Activated B cell treated with CpG ODN at 0.5 μM for 24 hours (primary cell): ENCODE data around the gene IL31RA. TPM values are rescaled to one million over a fixed set of nuclear protein-coding genes. Genes with fewer than 3 reads are reported as not detected.

Experiments used
- ATAC-seq: fragments of 200-7000 bp; cut with Tn5 transposase; one replicate; pipeline ENCODE4 v1.10.0; 2021; ENCODE audit warnings: low read depth, mild to moderate bottlenecking, moderate library complexity
- CTCF ChIA-PET: fragments of 350-600 bp; sonication (Branson Sonifier 250); formaldehyde crosslinking; loops from one replicate; lab custom pipeline; 2021; ENCODE audit warnings: antibody characterized with exemption; lab: Charles Lee
- POLR2A ChIA-PET: fragments of 350-600 bp; sonication (Branson Sonifier 250); formaldehyde crosslinking; loops from one replicate; lab custom pipeline; 2021; ENCODE audit warnings: antibody characterized with exemption; lab: Charles Lee
- DNase-seq: peaks from one replicate; pipeline ENCODE4 v3.0.0; 2022
- H3K27ac Mint-ChIP-seq: one replicate; pipeline ENCODE4 v1.8.0; 2020; ENCODE audit warnings: mixed read lengths
- H3K27me3 Mint-ChIP-seq: one replicate; pipeline ENCODE4 v1.8.0; 2021; ENCODE audit warnings: mixed read lengths
- H3K36me3 Mint-ChIP-seq: one replicate; pipeline ENCODE4 v1.8.0; 2021; ENCODE audit warnings: low read depth, mixed read lengths
- H3K4me1 Mint-ChIP-seq: one replicate; pipeline ENCODE4 v1.8.0; 2021; ENCODE audit warnings: mixed read lengths
- H3K4me3 Mint-ChIP-seq: one replicate; pipeline ENCODE4 v1.8.0; 2020; ENCODE audit warnings: mild to moderate bottlenecking, mixed read lengths
- H3K9me3 Mint-ChIP-seq: one replicate; pipeline ENCODE4 v1.8.0; 2020; ENCODE audit warnings: mixed read lengths
- CTCF ChIP-seq: fragments of 200-600 bp; IDR thresholded peaks from one replicate; pipeline ENCODE4 v1.8.0; 2022; ENCODE audit warnings: antibody characterized with exemption, mild to moderate bottlenecking
- intact Hi-C: fragments of 100-400 bp; cut with micrococcal nuclease; formaldehyde crosslinking; loops from one replicate; pipeline ENCODE4 v1.15.1; 2024
- total RNA-seq: library from RNA; stranded (reverse); gene quantifications from 2 replicates; pipeline ENCODE4 v1.2.3, GENCODE V29; 2022

The IL31RA gene
- total RNA-seq, 1 donor from 2014 or later, result not detected

- no peak overlapping the region for H3K4me3 Mint-ChIP-seq
- no peaks in the 10 kb centered on the region for H3K9me3 Mint-ChIP-seq
- TF ChIP-seq CTCF, result no peak
- ChIA-PET CTCF (no interaction called here), POLR2A (no interaction called here)
- intact Hi-C loops, result no loop called here
- H3K36me3 Mint-ChIP-seq, result no peaks in the 10 kb centered on the region
- H3K27ac Mint-ChIP-seq, result no peak overlapping the region
- H3K4me1 Mint-ChIP-seq, result no peaks in the 10 kb centered on the region
- no peaks in the 10 kb centered on the region for H3K27me3 Mint-ChIP-seq
- no peak for DNase-seq
- ATAC-seq, result no peak
These were observed 15.3 kb downstream of the IL31RA start for GRCh38 chr5:55866485-55866884.

GRCh38 chr5:55866934-55867333 is 15.8 kb downstream of the IL31RA start:
- DNase-seq (no peak), ATAC-seq (no peak)
- CTCF ChIA-PET, result no interaction called here
- H3K36me3 Mint-ChIP-seq, result no peaks in the 10 kb centered on the region
- no peak overlapping the region for H3K27ac Mint-ChIP-seq
- intact Hi-C loops, result no loop called here
- H3K4me1 Mint-ChIP-seq, result no peaks in the 10 kb centered on the region
- H3K27me3 Mint-ChIP-seq, result no peaks in the 10 kb centered on the region
- TF ChIP-seq CTCF, result no peak
- POLR2A ChIA-PET, result no interaction called here
- no peak overlapping the region for H3K4me3 Mint-ChIP-seq
- no peaks in the 10 kb centered on the region for H3K9me3 Mint-ChIP-seq

- H3K27ac Mint-ChIP-seq, result no peak overlapping the region
- no peaks in the 10 kb centered on the region for H3K9me3 Mint-ChIP-seq
- no peak for TF ChIP-seq CTCF
- H3K27me3 Mint-ChIP-seq, result no peaks in the 10 kb centered on the region
- no peaks in the 10 kb centered on the region for H3K4me1 Mint-ChIP-seq
- no peak overlapping the region for H3K4me3 Mint-ChIP-seq
- DNase-seq, result no peak
- POLR2A ChIA-PET, result no interaction called here
- intact Hi-C loops, result no loop called here
- ATAC-seq, result no peak
- no peaks in the 10 kb centered on the region for H3K36me3 Mint-ChIP-seq
- CTCF ChIA-PET, result no interaction called here
These were observed 17.7 kb downstream of the IL31RA start for GRCh38 chr5:55868846-55869245.

GRCh38 chr5:55869847-55870246 is 18.7 kb downstream of the IL31RA start:
- ATAC-seq (no peak), DNase-seq (no peak)
- intact Hi-C loops, result no loop called here
- Mint-ChIP-seq H3K4me1 (no peaks in the 10 kb centered on the region), H3K27ac (no peak overlapping the region), H3K4me3 (no peak overlapping the region), H3K27me3 (peaks cover 1% of the 10 kb centered on the region), H3K9me3 (no peaks in the 10 kb centered on the region), H3K36me3 (no peaks in the 10 kb centered on the region)
- POLR2A ChIA-PET, result no interaction called here
- CTCF ChIA-PET, result interaction anchor here (0.6 kb wide), 1 partner anchor 67 kb away, joined by 3 read pairs; no protein-coding TSS in a partner anchor
- TF ChIP-seq CTCF, result no peak

GRCh38 chr5:55873234-55873633 is 22.1 kb downstream of the IL31RA start:
- H3K4me3 Mint-ChIP-seq, result no peak overlapping the region
- intact Hi-C loops, result no loop called here
- CTCF ChIA-PET, result no interaction called here

More at GRCh38 chr5:55873234-55873633, 22.1 kb downstream of the IL31RA start:
- POLR2A ChIA-PET, result no interaction called here
- H3K27ac Mint-ChIP-seq, result no peak overlapping the region
- no peak for TF ChIP-seq CTCF
- H3K9me3 Mint-ChIP-seq, result no peaks in the 10 kb centered on the region
- no peaks in the 10 kb centered on the region for H3K36me3 Mint-ChIP-seq
- peaks cover 2% of the 10 kb centered on the region for H3K27me3 Mint-ChIP-seq
- DNase-seq, result no peak
- H3K4me1 Mint-ChIP-seq, result no peaks in the 10 kb centered on the region
- ATAC-seq, result no peak
